H9 (cell line): ENCODE data around the gene EFCAB11. TPM values are rescaled to one million over a fixed set of nuclear protein-coding genes. Genes with fewer than 3 reads are reported as not detected.

Source experiments
- DNase-seq: peaks from one replicate; pipeline ENCODE4 v3.0.0-alpha.2; 2017
- H2AFZ ChIP-seq: one replicate; pipeline ENCODE4 v1.6.1; 2013; ENCODE audit warnings: mild to moderate bottlenecking, low read length, control low read depth, moderate library complexity
- H2AK5ac ChIP-seq: 2 replicates; pipeline ENCODE4 v1.6.1; 2013; ENCODE audit warnings: low read length, control low read depth, mixed read lengths; ENCODE audit not compliant: insufficient read length
- H2BK120ac ChIP-seq: one replicate; pipeline ENCODE4 v1.6.1; 2013; ENCODE audit warnings: low read depth, mild to moderate bottlenecking, low read length, control low read depth, inconsistent platforms; ENCODE audit not compliant: poor library complexity, severe bottlenecking
- H2BK12ac ChIP-seq: 2 replicates; pipeline ENCODE4 v1.6.1; 2013; ENCODE audit warnings: low read length, control low read depth, mixed read lengths, low read depth; ENCODE audit not compliant: insufficient read length
- H2BK15ac ChIP-seq: 2 replicates; pipeline ENCODE4 v1.6.1; 2013; ENCODE audit warnings: low read depth, low read length, control low read depth
- H2BK20ac ChIP-seq: one replicate; pipeline ENCODE4 v1.6.1; 2013; ENCODE audit warnings: low read depth, mild to moderate bottlenecking, low read length, control low read depth, inconsistent platforms; ENCODE audit not compliant: poor library complexity, severe bottlenecking
- H2BK5ac ChIP-seq: 2 replicates; pipeline ENCODE4 v1.6.1; 2013; ENCODE audit warnings: low read length, control low read depth, mixed read lengths; ENCODE audit not compliant: insufficient read length
- H3K14ac ChIP-seq: 2 replicates; pipeline ENCODE4 v1.6.1; 2013; ENCODE audit warnings: low read length, control low read depth; ENCODE audit not compliant: insufficient read depth
- H3K18ac ChIP-seq: 2 replicates; pipeline ENCODE4 v1.6.1; 2013; ENCODE audit warnings: low read depth, mild to moderate bottlenecking, mixed read lengths, low read length, control low read depth; ENCODE audit not compliant: insufficient read length
- H3K23ac ChIP-seq: 2 replicates; pipeline ENCODE4 v1.6.1; 2013; ENCODE audit warnings: low read length, control low read depth, mixed read lengths, low read depth; ENCODE audit not compliant: insufficient read length
- H3K23me2 ChIP-seq: 2 replicates; pipeline ENCODE4 v1.6.1; 2013; ENCODE audit warnings: low read depth, mild to moderate bottlenecking, mixed read lengths, low read length, control low read depth; ENCODE audit not compliant: insufficient read length, poor library complexity, severe bottlenecking
- H3K27ac ChIP-seq: 2 replicates; pipeline ENCODE4 v1.5.1; 2013; ENCODE audit warnings: low read length, control low read depth, mixed read lengths, low read depth; ENCODE audit not compliant: insufficient read length
- H3K27me3 ChIP-seq: 2 replicates; pipeline ENCODE4 v1.6.1; 2013; ENCODE audit warnings: low read length, control low read depth, inconsistent platforms; ENCODE audit not compliant: insufficient read depth
- H3K4ac ChIP-seq: 2 replicates; pipeline ENCODE4 v1.6.1; 2013; ENCODE audit warnings: low read depth, mild to moderate bottlenecking, control low read depth, inconsistent platforms, low read length, moderate library complexity
- H3K4me1 ChIP-seq: 2 replicates; pipeline ENCODE4 v1.6.1; 2013; ENCODE audit warnings: low read length, control low read depth, inconsistent platforms; ENCODE audit not compliant: insufficient read depth
- H3K4me2 ChIP-seq: 2 replicates; pipeline ENCODE4 v1.6.1; 2013; ENCODE audit warnings: low read length, control low read depth, mixed read lengths; ENCODE audit not compliant: insufficient read length, insufficient read depth
- H3K56ac ChIP-seq: 2 replicates; pipeline ENCODE4 v1.6.1; 2013; ENCODE audit warnings: low read depth, mild to moderate bottlenecking, mixed read lengths, low read length, control low read depth; ENCODE audit not compliant: insufficient read length
- H3K79me1 ChIP-seq: 2 replicates; pipeline ENCODE4 v1.6.1; 2013; ENCODE audit warnings: low read depth, mild to moderate bottlenecking, moderate library complexity, low read length, control low read depth, inconsistent platforms; ENCODE audit not compliant: insufficient read depth, poor library complexity, severe bottlenecking
- H3K79me2 ChIP-seq: 2 replicates; pipeline ENCODE4 v1.6.1; 2013; ENCODE audit warnings: low read length, control low read depth, inconsistent platforms; ENCODE audit not compliant: insufficient read depth
- H3K9ac ChIP-seq: 2 replicates; pipeline ENCODE4 v1.6.1; 2013; ENCODE audit warnings: low read length, control low read depth, mixed read lengths; ENCODE audit not compliant: insufficient read length; ENCODE audit errors: extremely low read depth
- H3K9me3 ChIP-seq: one replicate; pipeline ENCODE4 v1.6.1; 2013; ENCODE audit warnings: low read depth, low read length, inconsistent platforms; ENCODE audit not compliant: control insufficient read depth
- H3T11ph ChIP-seq: one replicate; pipeline ENCODE4 v1.6.1; 2013; ENCODE audit warnings: mild to moderate bottlenecking, low read length, control low read depth, inconsistent platforms
- H4K20me1 ChIP-seq: one replicate; pipeline ENCODE4 v1.6.1; 2013; ENCODE audit not compliant: control insufficient read depth, insufficient read length, insufficient read depth
- H4K5ac ChIP-seq: 2 replicates; pipeline ENCODE4 v1.6.1; 2013; ENCODE audit warnings: low read depth, mild to moderate bottlenecking, mixed read lengths, low read length, control low read depth; ENCODE audit not compliant: insufficient read length
- H4K8ac ChIP-seq: replicated peaks from 2 replicates; pipeline ENCODE4 v1.6.1; 2013; ENCODE audit warnings: low read length, control low read depth, mixed read lengths, low read depth; ENCODE audit not compliant: insufficient read length
- H4K91ac ChIP-seq: 2 replicates; pipeline ENCODE4 v1.6.1; 2013; ENCODE audit warnings: low read depth, mild to moderate bottlenecking, moderate library complexity, mixed read lengths, low read length, control low read depth; ENCODE audit not compliant: insufficient read length
- H3K27ac Mint-ChIP-seq, 3 experiments: 2 replicates in 2 of 3; 3 replicates in 1 of 3; pipeline ENCODE4 v1.8.0; 2020 to 2021; ENCODE audit warnings: mixed read lengths in 3 of 3, mild to moderate bottlenecking in 1 of 3, moderate library complexity in 1 of 3
- H3K27me3 Mint-ChIP-seq: 2 replicates; pipeline ENCODE4 v1.8.0; 2021; ENCODE audit warnings: low read depth, mild to moderate bottlenecking, moderate library complexity, mixed read lengths
- H3K36me3 Mint-ChIP-seq, 3 experiments: 2 replicates in 2 of 3; 3 replicates in 1 of 3; pipeline ENCODE4 v1.8.0; 2020 to 2021; ENCODE audit warnings: low read depth in 3 of 3, mixed read lengths in 3 of 3; ENCODE audit not compliant: insufficient read depth in 1 of 3
- H3K4me1 Mint-ChIP-seq, 2 experiments: 2 replicates each; pipeline ENCODE4 v1.8.0; 2020; ENCODE audit warnings: mixed read lengths in 2 of 2
- H3K4me3 Mint-ChIP-seq, 2 experiments: 2 replicates in 1 of 2; 3 replicates in 1 of 2; pipeline ENCODE4 v1.8.0; 2020 to 2021; ENCODE audit warnings: mild to moderate bottlenecking in 2 of 2, mixed read lengths in 2 of 2, moderate library complexity in 1 of 2
- H3K9me3 Mint-ChIP-seq, 2 experiments: 2 replicates in 1 of 2; 3 replicates in 1 of 2; pipeline ENCODE4 v1.8.0; 2020; ENCODE audit warnings: mild to moderate bottlenecking in 2 of 2, mixed read lengths in 2 of 2, moderate library complexity in 1 of 2
- CTCF ChIP-seq: fragments of 200-600 bp; sonication (generic); conservative IDR thresholded peaks from 3 replicates; pipeline ENCODE4 v1.8.0; 2021; ENCODE audit warnings: antibody characterized with exemption, mild to moderate bottlenecking
- WGBS: extraction: QIAGEN DNeasy Blood & Tissue Kit; methylation state at CpG from one replicate; pipeline ENCODE4 v1.1.7; 2013; ENCODE audit warnings: missing lambda C conversion rate, low lambda C conversion rate, mixed read lengths; ENCODE audit not compliant: insufficient read length; ENCODE audit errors: extremely low coverage; 5-methylcytosine and 5-hydroxymethylcytosine counted together
- total RNA-seq: library from RNA; stranded (reverse); gene quantifications from 2 replicates; pipeline ENCODE4 v1.2.1, GENCODE V29; 2021

Gene EFCAB11
- total RNA-seq, 1 experiment from 2014 or later = 17.4 TPM

- no peak overlapping the region for H3K27ac Mint-ChIP-seq
- Histone ChIP-seq H3K23ac (no peak overlapping the region), H4K8ac (no peak overlapping the region), H2BK5ac (no peak overlapping the region), H4K5ac (no peak overlapping the region), H2BK120ac (no peak overlapping the region), H2BK15ac (no peak overlapping the region), H3T11ph (no peak overlapping the region), H3K9ac (no peak overlapping the region), H3K27me3 (no peaks in the 10 kb centered on the region), H4K20me1 (no peaks in the 10 kb centered on the region), H2BK12ac (no peak overlapping the region), H3K27ac (no peak overlapping the region), H3K4me2 (no peak overlapping the region), H3K4ac (no peak overlapping the region), H3K79me2 (no peaks in the 10 kb centered on the region), H3K9me3 (no peaks in the 10 kb centered on the region), H3K79me1 (no peaks in the 10 kb centered on the region), H3K4me1 (no peaks in the 10 kb centered on the region), H2AK5ac (no peak overlapping the region), H4K91ac (no peak overlapping the region), H3K56ac (no peak overlapping the region), H2AFZ (no peak overlapping the region), H3K14ac (no peak overlapping the region), H2BK20ac (no peak overlapping the region), H3K23me2 (no peaks in the 10 kb centered on the region), H3K18ac (no peak overlapping the region)
- H3K4me1 Mint-ChIP-seq = no peaks in the 10 kb centered on the region
- H3K27me3 Mint-ChIP-seq = no peaks in the 10 kb centered on the region
- TF ChIP-seq CTCF = no peak
- no peak for DNase-seq
- H3K36me3 Mint-ChIP-seq = peaks cover 0 to 3% (median 2%) of the 10 kb centered on the region in 3 experiments; a peak in 2 of 7 replicates
- no CpG with 5 or more reads among the region's 1 CpG for WGBS
- no peaks in the 10 kb centered on the region; a peak in 1 of 5 replicates for H3K9me3 Mint-ChIP-seq
- H3K4me3 Mint-ChIP-seq = no peak overlapping the region
Observed at GRCh38 chr14:89856871-89857345, 97.6 kb downstream of the EFCAB11 start.
